Panc1 (cell line): ENCODE results near the gene RNASE1.

Experiments
- CTCF ChIP-seq: fragments of 450-650 bp; IDR thresholded peaks from 2 replicates; pipeline ENCODE4 v1.5.1; 2017; ENCODE audit warnings: mild to moderate bottlenecking
- POLR2AphosphoS5 ChIP-seq: IDR thresholded peaks from 2 replicates; pipeline ENCODE4 v1.6.1; 2012; ENCODE audit warnings: mild to moderate bottlenecking, low read depth, low read length, moderate library complexity
- REST ChIP-seq, 2 experiments: IDR thresholded peaks; 2 replicates each; pipeline ENCODE4 v1.6.1; 2011 to 2012; ENCODE audit warnings: low read depth in 2 of 2, control low read depth in 1 of 2, low read length in 1 of 2, mild to moderate bottlenecking in 1 of 2, moderate library complexity in 1 of 2; ENCODE audit not compliant: insufficient read depth in 1 of 2
- SIN3A ChIP-seq: IDR thresholded peaks from 2 replicates; pipeline ENCODE4 v1.6.1; 2012; ENCODE audit warnings: low read depth, mild to moderate bottlenecking, low read length, moderate library complexity, borderline replicate concordance; ENCODE audit not compliant: insufficient read depth

- no peak for TF ChIP-seq CTCF
- no peak for TF ChIP-seq POLR2AphosphoS5
- no peak for TF ChIP-seq REST (IDR thresholded peaks at IDR 0.05; ENCODE audit: insufficient read depth in 1 of 2, low read depth in 2 of 2, low read length in 1 of 2)
- TF ChIP-seq SIN3A = no peak
Observed at GRCh38 chr14:20848955-20849570, 46.4 kb upstream of the RNASE1 start.
